K562 (cell line): ENCODE results near the gene MAPK8IP1. TPM values are rescaled to one million over a fixed set of nuclear protein-coding genes. Genes with fewer than 3 reads are reported as not detected.
A peak's percentile ranks its signal among the peaks of the same experiment; 100 is the strongest.

ENCODE experiments used
- ARID2 ChIP-seq: fragments of 450-650 bp; IDR thresholded peaks from 2 replicates; pipeline ENCODE4 v1.6.1; 2017; ENCODE audit warnings: antibody characterized with exemption, mild to moderate bottlenecking
- ASH1L ChIP-seq: fragments of 450-650 bp; IDR thresholded peaks from 2 replicates; pipeline ENCODE4 v1.6.1; 2018; ENCODE audit warnings: borderline replicate concordance, mild to moderate bottlenecking, low read depth; ENCODE audit not compliant: partially characterized antibody
- CLOCK ChIP-seq: fragments of 250-450 bp; sonication (Bioruptor Pico); IDR thresholded peaks from 2 replicates; pipeline ENCODE4 v1.4.0; 2020; ENCODE audit warnings: mild to moderate bottlenecking, moderate library complexity, borderline replicate concordance
- ESRRA ChIP-seq: fragments of 450-650 bp; IDR thresholded peaks from 2 replicates; pipeline ENCODE4 v1.6.1; 2014; ENCODE audit warnings: low read depth, mild to moderate bottlenecking, moderate library complexity, borderline replicate concordance
- ETV1 ChIP-seq: fragments of 450-650 bp; conservative IDR thresholded peaks from 2 replicates; pipeline ENCODE4 v1.6.1; 2016; ENCODE audit warnings: missing genetic modification characterization, control low read depth, low read depth, missing compliant biosample characterization
- NFIC ChIP-seq: fragments of 450-650 bp; IDR thresholded peaks from 2 replicates; pipeline ENCODE4 v1.6.1; 2017; ENCODE audit warnings: mild to moderate bottlenecking, inconsistent platforms
- SIN3A ChIP-seq, 2 experiments: fragments of 150-350 bp in 1 of 2; IDR thresholded peaks; 2 replicates each; pipeline ENCODE4 v1.6.1; 2011 to 2016; ENCODE audit warnings: borderline replicate concordance in 2 of 2, low read depth in 2 of 2, low read length in 2 of 2, mild to moderate bottlenecking in 2 of 2, moderate library complexity in 2 of 2; ENCODE audit not compliant: control insufficient read depth in 1 of 2
- SMARCB1 ChIP-seq: IDR thresholded peaks from 2 replicates; pipeline ENCODE4 v1.6.1; 2011; ENCODE audit warnings: improper control_type of control experiment, low read depth; ENCODE audit not compliant: insufficient read length
- STAT5A ChIP-seq: IDR thresholded peaks from 2 replicates; pipeline ENCODE4 v1.6.1; 2012; ENCODE audit warnings: low read length, inconsistent platforms, borderline replicate concordance
- ZBTB49 ChIP-seq: sonication (generic); formaldehyde crosslinking; IDR thresholded peaks from 2 replicates; pipeline ENCODE4 v1.8.0; 2022; ENCODE audit warnings: missing genetic modification reagents, mild to moderate bottlenecking, borderline replicate concordance
- ZNF121 ChIP-seq: sonication (generic); formaldehyde crosslinking; conservative IDR thresholded peaks from 2 replicates; pipeline ENCODE4 v1.8.0; 2022; ENCODE audit warnings: missing genetic modification reagents
- ZNF23 ChIP-seq: fragments of 250-450 bp; sonication (Bioruptor Pico); IDR thresholded peaks from 2 replicates; pipeline ENCODE4 v1.4.0; 2020; ENCODE audit warnings: mild to moderate bottlenecking
- ZNF280B ChIP-seq: fragments of 250-450 bp; sonication (Bioruptor Pico); IDR thresholded peaks from 2 replicates; pipeline ENCODE4 v1.5.1; 2021; ENCODE audit warnings: mild to moderate bottlenecking
- ZNF316 ChIP-seq: fragments of 450-650 bp; IDR thresholded peaks from 2 replicates; pipeline ENCODE4 v1.6.1; 2016
- ZNF431 ChIP-seq: sonication (generic); formaldehyde crosslinking; IDR thresholded peaks from 2 replicates; pipeline ENCODE4 v1.8.0; 2022; ENCODE audit warnings: mild to moderate bottlenecking, missing genetic modification reagents
- ZNF699 ChIP-seq: fragments of 250-450 bp; sonication (Bioruptor Pico); IDR thresholded peaks from 2 replicates; pipeline ENCODE4 v1.8.0; 2021; ENCODE audit warnings: mild to moderate bottlenecking, moderate library complexity; ENCODE audit not compliant: insufficient replicate concordance
- ZZZ3 ChIP-seq: fragments of 450-650 bp; IDR thresholded peaks from 2 replicates; pipeline ENCODE4 v1.6.1; 2016; ENCODE audit warnings: antibody characterized with exemption, mild to moderate bottlenecking, moderate library complexity
- polyA plus RNA-seq, 8 experiments: library from polyadenylated mRNA; depleted of rRNA in 4 of 8; stranded (reverse) in 5 of 8; unstranded in 3 of 8; fragments of >200 nt; fragmentation: Nextera tagmentation in 2 of 8; fragmentation: Illumina TruSeq in 1 of 8; extraction: Ambion mirVana in 2 of 8; extraction: Trizol in 1 of 8; gene quantifications; 2 replicates each; pipeline versions ENCODE4 v1.2.1 to v1.2.3, GENCODE V29; 2011 to 2014; ENCODE audit warnings: inconsistent platforms in 1 of 8, missing spikeins in 1 of 8
- total RNA-seq, 7 experiments: library from RNA; depleted of rRNA in 6 of 7; stranded (reverse); fragments of >200 nt in 6 of 7; fragmentation: Illumina TruSeq in 2 of 7; extraction: Trizol in 2 of 7; gene quantifications; 2 replicates each; pipeline versions ENCODE4 v1.2.1 to v1.2.3, GENCODE V29; 2011 to 2021; ENCODE audit warnings: low replicate concordance in 1 of 7
- TF ChIP-seq, protein P1 (sequence below): fragments of 450-650 bp; IDR thresholded peaks from 2 replicates; pipeline ENCODE4 v1.6.1; 2016; ENCODE audit warnings: mild to moderate bottlenecking

The MAPK8IP1 gene
- total and polyA plus RNA-seq, 9 of the 15 experiments (the other 6 are each of a cell fraction or from before 2014, with no cell fraction given) = 0.13 to 6.9 (median 2.5) TPM

GRCh38 chr11:45917623-45918330 lies 32.3 kb downstream of the MAPK8IP1 start, which contains the start of gene PEX16 (continued):
- TF ChIP-seq, protein P1, sequence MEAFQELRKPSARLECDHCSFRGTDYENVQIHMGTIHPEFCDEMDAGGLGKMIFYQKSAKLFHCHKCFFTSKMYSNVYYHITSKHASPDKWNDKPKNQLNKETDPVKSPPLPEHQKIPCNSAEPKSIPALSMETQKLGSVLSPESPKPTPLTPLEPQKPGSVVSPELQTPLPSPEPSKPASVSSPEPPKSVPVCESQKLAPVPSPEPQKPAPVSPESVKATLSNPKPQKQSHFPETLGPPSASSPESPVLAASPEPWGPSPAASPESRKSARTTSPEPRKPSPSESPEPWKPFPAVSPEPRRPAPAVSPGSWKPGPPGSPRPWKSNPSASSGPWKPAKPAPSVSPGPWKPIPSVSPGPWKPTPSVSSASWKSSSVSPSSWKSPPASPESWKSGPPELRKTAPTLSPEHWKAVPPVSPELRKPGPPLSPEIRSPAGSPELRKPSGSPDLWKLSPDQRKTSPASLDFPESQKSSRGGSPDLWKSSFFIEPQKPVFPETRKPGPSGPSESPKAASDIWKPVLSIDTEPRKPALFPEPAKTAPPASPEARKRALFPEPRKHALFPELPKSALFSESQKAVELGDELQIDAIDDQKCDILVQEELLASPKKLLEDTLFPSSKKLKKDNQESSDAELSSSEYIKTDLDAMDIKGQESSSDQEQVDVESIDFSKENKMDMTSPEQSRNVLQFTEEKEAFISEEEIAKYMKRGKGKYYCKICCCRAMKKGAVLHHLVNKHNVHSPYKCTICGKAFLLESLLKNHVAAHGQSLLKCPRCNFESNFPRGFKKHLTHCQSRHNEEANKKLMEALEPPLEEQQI = no peak
- TF ChIP-seq SMARCB1 = no peak
- peak; percentile 30; the same call in 1 of the 2 replicates for TF ChIP-seq ESRRA
- peak; percentile 56; the same call in 1 of the 2 replicates for TF ChIP-seq ETV1 (tag)
- no peak for TF ChIP-seq ARID2
- TF ChIP-seq STAT5A = no peak
- TF ChIP-seq ZNF121 (CRISPR knock-in tag) = no peak
- TF ChIP-seq ZNF23 (CRISPR knock-in tag) = no peak
- no peak for TF ChIP-seq CLOCK (CRISPR knock-in tag)
- no peak for TF ChIP-seq NFIC
- no peak for TF ChIP-seq ZBTB49 (CRISPR knock-in tag)
- TF ChIP-seq ZNF316 = no peak
- no peak for TF ChIP-seq ZNF280B (CRISPR knock-in tag)
- TF ChIP-seq ZZZ3 = no peak; the same call in 1 of the 2 replicates
- TF ChIP-seq ZNF431 (CRISPR knock-in tag) = no peak
- TF ChIP-seq ZNF699 = no peak
- TF ChIP-seq ASH1L = peak; percentile 69
- peak; percentile 91 to 92 for TF ChIP-seq SIN3A (IDR thresholded peaks at IDR 0.05; ENCODE audit: borderline replicate concordance in 2 of 2, control insufficient read depth in 1 of 2, low read depth in 2 of 2, low read length in 2 of 2)
